ENCODE results near the gene C5orf52.
"Not testable (repeated sequence)": the region's sequence is repeated elsewhere in the genome, so short reads cannot be mapped to it uniquely, and the experiment has no call there.

Gene C5orf52

GRCh38 chr5:157727858-157728257, 56.5 kb downstream of the C5orf52 start:
- not testable (repeated sequence) for DNase-seq

Data from activated CD4-positive, CD25-positive, alpha-beta regulatory T cell treated with anti-CD3 and anti-CD28 coated beads, Interleukin-2, amount 50 U/mL, for 72 hours (primary cell).